Medulla oblongata (tissue), 1 donor: ENCODE measurements around the gene ST3GAL4.
"Not testable (repeated sequence)": the region's sequence is repeated elsewhere in the genome, so short reads cannot be mapped to it uniquely, and the experiment has no call there.

Source experiments
- DNase-seq: peaks from one replicate; pipeline ENCODE4 v3.0.0-alpha.2; 2015; ENCODE audit errors: extremely low spot score

The ST3GAL4 gene

DNA sequence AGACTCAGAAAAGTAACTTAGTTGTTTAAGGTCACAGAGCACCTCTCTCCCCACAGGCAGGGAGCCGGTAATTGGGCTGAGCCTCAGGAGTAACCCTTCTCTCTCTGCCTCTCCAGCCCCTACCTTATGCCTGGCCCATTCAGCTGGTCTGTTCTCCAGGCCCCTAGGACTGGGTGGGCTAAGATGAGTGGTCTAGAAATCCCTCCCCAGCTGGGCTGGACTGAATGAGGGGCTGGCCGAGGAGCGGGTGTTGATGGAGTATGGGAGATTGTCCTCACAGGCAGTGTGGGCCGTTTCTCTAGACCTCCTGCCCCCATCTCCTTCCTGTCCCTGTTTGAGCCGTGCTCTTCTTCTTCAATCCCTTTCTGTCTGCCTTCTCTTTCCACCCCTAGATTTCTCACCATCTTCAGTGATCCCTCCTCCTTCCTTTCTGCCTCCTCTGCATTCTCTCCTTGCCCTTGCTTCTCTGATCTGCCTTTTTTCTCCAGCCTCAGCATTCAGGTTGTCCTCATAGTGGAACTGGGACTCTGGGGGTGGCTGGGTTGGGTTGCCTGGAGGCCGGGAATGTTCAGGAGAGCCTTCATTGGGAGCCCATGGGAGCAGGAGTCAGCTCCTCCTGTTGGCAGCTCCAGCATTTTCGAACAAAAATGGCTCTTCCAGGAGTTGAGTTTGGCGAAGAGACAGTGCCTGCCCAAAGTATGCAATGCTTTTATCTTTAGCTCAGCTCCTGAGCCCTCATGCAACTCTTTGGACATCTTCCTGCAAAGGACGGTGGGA is 7.6 kb downstream of the ST3GAL4 start:
- DNase-seq, result no peak

DNA sequence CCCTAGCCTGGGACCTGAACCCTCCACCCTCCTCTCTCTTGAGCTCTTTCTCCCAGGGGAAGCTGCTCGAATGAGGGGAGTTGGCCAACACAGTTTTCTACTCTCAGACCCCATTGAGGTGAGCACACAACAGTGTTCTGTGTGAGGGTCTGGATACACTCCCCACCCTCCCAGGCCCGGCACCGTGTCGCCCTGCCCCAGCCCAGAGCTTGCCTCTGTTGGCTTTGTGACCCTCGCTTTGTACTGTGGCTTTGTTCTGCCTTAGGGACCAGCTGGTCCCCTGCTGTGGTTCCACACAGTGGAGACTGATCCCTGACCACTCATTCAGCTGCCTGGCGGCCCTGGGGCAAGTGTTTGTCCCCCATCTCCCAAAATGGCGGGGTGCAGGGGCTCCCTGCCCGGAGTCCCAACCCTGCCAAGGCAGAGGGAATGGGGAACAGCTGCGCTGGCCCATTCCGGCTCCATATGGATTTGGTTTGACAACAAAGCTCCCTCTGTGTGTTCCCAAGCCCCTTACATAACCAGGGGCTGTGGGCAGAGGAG is 8.3 kb downstream of the ST3GAL4 start:
- DNase-seq, result peak; percentile 83

DNA sequence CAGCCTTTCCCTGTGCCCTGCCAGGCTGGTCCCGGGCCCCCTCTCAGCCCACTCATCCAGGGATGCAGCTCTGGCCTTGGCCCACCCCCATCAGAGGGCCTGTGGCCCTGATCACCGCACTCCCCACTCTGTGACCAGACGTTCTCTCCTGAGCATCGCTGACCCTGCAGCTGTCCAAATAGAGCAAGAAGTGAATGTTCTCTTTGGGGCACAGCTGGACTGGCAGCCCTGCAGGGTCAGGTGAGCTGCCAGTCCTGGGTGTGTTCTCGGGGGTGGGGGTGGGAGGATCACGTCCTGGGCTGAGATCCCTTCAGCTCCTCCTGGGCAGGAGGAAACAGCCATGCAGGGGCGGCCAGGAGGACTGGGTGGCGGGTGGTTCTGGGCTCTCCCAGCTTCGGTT is 9.2 kb downstream of the ST3GAL4 start:
- DNase-seq, result not testable (repeated sequence)

DNA sequence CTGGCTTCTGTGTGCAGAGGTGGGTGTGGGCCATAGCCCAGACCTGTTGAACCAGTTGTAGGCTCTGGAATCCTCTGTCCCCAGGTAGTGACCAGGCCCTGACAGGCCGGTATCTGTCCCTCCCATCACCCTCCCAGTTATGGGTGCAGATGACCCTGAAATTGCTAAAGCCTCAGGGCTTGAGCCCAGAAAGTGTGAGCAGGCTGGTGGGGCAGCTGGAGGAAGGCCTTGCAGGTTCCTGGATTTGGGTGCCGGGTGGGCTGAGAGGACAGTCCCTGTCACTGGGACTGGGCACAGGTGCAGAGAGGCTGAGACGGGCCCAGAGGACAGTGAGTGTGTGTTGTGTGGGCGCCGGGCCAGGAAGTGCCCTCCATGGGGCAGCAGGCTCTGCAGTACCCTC is 10.0 kb downstream of the ST3GAL4 start:
- not testable (repeated sequence) for DNase-seq

DNA sequence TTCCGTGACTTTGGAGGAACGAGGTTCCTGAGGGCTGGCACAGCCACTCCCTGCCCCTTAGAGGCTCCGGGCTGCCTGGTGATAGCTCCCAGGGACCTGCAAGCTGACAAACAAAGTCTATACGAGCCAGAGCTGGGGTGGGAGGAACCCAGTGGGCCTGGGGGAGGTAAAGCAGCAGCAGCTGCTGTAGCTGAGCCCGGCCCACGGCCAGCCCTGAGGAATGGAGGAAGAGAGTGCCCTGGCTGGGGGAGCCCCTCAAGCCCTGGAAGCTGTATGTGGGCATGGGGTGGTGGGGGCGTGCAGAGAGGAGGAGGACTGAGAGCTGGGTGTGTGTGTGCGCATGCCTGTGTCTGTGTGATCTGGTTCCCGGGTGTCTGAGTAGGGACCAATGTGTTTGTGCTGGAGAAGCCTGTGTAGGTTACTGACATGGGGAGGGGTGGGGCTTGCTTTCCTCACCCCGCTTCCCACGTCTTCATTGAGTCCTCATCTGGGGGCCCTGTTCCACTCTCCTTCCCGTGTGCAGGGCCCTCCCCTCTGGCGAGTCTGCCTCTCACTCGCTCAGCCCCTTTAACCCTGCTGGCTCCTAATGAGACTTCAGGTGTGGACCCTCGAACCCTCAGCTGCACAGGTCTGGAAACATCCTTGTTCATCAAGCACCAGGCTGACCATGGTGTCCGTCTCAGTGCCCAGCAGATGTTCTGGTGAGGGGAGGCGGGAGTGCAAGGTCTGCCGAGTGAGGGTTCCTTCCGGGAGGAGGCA is 10.8 kb downstream of the ST3GAL4 start:
- no peak for DNase-seq

DNA sequence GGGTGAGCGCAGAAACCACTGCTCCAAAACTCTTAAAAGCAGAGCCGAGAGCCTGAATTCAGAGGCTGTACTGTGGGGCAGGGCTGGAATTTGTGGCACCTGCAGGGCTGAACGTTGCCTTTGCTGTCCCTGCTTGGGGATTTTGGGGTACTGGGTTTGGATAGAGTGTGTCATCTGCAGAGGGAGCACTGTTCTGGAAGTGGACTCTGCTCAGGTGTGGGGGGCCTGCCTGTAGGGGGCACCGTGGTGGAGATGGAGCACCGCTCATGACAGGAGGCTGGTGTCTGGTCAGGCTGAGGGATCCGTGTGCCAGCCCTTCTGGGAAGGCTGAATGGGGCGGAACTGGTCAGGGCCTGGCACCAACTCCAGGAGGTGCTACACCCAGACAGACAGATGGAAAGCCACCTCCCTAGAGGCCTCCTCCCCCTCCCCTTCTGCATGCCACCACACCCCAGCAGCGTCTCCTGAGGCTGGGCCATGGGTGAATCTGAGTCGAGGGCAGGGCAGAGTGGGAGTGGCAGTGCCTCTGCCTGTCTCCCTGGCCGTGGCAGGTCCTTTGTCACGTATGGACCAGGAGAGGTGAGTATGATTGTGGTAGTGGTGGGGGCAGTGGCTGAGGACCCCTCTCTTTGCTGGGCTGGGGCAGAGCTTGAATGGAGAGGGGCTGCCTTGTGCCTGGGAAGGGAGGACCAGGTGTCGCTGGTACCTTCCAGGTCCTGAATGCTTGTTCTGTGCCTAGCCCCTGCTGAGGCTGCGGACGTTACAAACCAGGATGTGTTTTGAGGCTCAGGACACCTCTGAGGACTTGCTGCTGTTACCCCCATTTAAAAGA is 11.6 kb downstream of the ST3GAL4 start:
- DNase-seq, result not testable (repeated sequence)

DNA sequence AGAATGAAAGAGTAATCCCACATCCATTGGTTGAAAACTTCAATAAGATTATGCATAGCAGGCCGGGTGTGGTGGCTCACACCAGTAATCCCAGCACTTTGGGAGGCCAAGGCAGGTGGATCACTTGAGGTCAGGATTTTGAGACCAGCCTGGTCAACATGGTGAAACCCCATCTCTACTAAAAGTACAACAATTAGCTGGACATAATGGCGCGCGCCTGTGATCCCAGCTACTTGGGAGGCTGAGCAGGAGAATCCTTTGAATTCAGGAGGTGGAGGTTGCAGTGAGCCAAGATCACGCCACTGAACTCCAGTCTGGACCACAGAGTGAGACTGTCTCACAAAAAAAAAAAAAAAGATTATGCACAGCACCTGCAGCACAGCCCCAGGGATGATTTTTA is 12.3 kb downstream of the ST3GAL4 start:
- not testable (repeated sequence) for DNase-seq

DNA sequence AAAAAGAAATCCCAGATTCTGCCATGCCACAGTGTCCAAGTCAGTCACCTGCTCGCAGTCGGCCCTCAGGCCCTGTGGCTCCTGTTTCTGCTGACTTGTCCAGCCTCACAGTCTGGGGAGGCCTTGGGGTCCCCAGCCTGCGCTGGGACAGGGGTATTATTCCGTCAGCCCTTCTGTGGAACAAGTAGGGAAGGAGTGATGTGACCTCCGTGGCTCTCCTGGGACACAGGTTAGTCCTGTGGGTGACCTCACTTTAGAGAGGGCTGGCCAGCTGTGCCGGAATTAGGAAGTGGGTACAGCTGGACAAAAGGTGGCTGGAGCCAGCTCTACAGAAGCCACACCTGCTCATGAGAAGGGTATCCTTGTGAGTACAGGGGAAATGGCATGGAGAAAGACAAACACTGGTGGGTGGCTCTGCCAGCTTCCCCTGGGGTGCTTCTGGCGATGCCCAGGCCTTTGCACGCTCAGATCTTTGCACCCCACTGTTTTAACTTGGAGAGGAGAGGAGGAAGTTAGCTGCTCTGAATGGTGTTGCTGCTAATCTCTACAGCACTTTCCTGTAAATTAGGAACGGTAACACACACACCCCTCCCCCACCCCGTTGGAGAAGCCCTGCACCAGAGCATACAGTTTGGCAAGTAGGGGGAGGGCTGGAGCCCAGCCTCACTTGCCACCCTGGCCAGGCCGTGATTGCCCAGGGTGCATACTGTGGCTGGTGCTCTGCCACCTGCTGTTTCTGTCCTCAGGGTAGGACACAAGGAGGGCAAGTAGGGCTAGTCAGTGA is 13.0 kb downstream of the ST3GAL4 start:
- not testable (repeated sequence) for DNase-seq

DNA sequence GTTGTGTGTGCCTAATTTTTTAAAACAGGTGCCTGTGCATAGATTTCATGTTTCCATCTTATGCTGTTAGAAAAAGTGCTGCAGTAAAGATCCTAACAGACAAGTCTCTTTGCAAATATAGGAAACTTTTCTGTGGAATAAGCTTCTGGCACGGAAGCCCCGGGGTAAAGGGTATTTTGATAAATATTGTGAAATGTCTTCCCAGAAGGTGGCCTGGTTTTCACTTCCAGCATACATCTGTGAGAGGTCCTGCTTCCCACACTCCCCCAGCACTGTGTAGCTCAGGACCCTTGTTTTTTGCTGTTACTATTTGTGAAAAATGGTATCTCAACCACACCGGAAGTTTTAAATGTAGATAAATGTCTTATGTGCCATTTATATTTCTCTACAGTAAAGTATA is 14.5 kb downstream of the ST3GAL4 start:
- DNase-seq, result no peak

DNA sequence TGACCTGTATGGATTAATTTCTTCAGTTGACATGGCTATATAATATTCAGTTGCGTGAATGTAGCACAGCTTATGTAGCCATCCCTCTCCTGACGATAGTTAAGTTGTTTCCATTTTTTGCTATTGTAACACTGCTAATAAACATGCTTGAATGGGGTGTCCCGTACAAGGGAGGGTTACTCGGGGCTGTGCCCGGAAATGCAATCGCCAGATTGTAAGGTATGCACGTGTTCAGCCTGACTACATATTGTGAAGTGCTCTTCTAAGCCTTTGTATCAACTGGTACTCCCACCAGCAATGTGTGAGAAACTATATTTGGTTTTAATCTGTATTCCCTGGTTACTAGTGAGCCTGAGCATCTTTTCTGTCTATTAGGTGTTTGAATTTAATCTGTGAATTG is 16.1 kb downstream of the ST3GAL4 start:
- no peak for DNase-seq

DNA sequence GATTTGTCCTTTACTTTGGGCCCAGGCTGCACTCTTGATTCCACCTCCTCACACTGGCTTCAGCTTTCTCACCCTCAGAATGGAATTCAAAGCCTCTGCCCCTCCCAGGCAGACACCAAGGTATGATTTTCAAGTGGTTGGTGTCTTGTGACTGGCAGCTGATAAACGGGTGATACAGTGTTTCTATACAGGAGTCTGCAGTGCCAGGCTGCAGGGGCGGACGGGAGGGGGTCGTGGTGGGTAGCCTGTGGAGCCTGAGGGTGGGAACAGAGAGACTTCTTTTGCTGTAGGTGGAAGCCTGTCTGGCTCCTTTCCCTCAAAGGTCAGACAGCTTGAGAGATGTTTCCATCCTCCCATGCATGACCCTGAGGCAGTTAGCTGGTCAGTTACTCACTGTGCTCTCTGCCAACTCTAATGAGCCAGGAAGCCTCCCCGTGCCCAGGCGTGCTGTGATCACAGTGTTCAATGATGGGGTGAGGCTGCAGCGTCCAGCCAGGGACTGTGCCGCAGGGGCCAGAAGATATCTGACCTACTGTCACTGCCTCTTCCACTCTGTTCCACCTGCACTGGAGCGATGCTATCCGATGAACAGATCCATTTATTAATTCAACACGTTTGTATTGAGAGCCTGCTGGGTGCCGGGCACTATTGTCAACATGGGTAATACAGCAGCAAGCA is 18.0 kb downstream of the ST3GAL4 start:
- DNase-seq, result not testable (repeated sequence)

DNA sequence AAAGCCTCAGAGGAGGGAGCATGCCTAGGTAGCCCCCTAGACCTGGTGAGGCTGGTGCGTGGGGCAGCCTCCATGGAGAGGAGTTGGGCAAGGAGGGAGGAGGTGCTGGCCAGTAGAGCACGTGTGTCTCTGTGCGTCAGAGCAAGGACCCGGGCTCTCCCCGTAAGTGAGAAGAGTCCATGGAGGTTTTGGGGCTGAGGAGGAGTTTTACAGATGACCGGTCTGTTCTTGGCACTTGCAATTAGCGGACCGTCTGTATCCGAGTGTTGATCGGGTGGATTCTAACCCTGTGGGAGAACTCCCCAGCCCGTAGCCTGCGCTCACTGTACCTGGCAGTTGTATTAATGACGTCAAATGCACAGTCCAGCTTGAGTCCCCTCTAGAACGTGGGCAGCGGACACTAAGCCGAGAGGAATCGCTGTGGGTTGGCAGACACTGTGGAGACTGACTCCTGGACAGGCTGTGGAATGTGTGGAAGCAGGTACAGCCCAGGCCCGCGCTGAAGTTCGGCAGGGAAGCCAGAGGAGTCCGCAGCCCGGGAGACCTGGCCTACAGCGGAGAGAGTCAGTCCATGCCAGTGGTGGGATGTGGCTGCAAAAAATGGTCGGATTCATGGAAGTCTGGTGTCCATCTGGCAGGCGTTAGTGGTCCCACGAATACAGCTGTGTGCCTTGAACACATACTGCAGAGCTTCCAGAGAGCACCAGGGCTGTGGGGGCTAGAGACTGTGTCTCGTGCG is 19.2 kb downstream of the ST3GAL4 start:
- DNase-seq, result not testable (repeated sequence)

DNA sequence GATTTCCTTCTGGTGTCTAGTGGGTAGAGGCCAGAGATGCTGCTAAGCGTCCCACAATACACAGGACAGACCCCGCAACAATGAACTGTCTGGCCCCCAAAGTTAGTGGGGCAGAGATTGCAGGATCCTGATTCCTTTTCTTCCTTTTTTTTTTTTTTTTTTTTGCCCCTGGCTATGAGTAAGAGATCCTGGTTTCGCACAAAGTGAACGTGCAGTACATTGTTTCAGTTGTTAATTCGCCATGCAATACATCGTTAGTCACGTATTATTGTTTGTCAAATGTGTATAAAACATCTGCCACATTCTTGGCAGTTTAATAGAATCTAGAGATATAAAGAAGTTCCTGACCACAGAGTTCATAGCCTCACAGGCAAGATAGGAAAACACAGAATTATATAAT is 20.2 kb downstream of the ST3GAL4 start:
- DNase-seq, result no peak

DNA sequence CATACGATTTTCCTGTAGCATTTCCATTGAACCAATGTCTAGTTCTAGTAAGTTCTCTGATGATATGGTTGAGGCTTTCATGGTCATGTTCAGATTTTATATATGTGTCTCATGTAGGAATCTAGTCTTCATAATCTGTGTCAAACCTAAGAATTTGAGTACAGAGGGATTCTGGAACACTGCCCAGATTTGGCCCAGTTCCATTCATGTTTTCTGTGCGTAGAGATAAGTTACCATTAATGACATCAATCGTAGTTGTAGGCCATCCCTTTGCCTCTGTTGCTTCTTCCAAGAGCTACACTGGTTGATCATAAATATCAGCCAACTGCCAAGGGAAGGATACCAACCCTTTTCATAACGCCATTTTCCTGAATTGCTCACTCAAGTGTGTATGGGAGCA is 23.3 kb downstream of the ST3GAL4 start:
- no peak for DNase-seq

DNA sequence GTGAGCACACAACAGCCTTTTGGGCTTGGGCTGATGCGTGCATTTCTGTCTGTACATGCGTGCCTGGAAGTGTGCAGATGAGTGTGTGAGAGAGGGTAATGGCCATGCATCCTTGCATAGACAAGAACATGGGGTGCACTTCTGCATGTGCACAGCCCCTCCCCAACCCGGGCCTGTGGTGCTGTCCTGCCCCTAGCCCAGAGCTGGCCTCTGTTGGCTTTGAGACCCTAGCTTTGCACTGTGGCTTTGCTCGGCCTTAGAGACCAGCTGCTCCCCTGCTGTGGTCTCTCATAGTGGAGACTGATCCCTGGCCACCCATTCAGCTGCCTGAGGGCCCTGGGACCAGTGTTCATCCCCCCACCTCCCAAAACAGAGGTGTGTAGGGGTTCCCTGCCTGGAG is 25.4 kb downstream of the ST3GAL4 start:
- no peak for DNase-seq

DNA sequence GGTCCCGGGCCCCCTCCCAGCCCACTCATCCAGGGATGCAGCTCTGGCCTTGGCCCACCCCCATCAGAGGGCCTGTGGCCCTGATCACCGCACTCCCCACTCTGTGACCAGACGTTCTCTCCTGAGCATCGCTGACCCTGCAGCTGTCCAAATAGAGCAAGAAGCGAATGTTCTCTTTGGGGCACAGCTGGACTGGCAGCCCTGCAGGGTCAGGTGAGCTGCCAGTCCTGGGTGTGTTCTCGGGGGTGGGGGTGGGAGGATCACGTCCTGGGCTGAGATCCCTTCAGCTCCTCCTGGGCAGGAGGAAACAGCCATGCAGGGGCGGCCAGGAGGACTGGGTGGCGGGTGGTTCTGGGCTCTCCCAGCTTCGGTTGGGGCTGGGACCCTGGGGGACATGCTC is 26.5 kb downstream of the ST3GAL4 start:
- not testable (repeated sequence) for DNase-seq

DNA sequence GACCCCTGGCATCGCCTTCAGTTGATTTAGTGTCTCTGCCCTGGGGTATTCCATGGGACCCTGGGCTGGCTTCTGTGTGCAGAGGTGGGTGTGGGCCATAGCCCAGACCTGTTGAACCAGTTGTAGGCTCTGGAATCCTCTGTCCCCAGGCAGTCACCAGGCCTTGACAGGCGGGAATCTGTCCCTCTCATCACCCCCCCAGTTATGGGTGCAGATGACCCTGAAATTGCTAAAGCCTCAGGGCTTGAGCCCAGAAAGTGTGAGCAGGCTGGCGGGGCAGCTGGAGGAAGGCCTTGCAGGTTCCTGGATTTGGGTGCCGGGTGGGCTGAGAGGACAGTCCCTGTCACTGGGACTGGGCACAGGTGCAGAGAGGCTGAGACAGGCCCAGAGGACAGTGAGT is 27.2 kb downstream of the ST3GAL4 start:
- not testable (repeated sequence) for DNase-seq

DNA sequence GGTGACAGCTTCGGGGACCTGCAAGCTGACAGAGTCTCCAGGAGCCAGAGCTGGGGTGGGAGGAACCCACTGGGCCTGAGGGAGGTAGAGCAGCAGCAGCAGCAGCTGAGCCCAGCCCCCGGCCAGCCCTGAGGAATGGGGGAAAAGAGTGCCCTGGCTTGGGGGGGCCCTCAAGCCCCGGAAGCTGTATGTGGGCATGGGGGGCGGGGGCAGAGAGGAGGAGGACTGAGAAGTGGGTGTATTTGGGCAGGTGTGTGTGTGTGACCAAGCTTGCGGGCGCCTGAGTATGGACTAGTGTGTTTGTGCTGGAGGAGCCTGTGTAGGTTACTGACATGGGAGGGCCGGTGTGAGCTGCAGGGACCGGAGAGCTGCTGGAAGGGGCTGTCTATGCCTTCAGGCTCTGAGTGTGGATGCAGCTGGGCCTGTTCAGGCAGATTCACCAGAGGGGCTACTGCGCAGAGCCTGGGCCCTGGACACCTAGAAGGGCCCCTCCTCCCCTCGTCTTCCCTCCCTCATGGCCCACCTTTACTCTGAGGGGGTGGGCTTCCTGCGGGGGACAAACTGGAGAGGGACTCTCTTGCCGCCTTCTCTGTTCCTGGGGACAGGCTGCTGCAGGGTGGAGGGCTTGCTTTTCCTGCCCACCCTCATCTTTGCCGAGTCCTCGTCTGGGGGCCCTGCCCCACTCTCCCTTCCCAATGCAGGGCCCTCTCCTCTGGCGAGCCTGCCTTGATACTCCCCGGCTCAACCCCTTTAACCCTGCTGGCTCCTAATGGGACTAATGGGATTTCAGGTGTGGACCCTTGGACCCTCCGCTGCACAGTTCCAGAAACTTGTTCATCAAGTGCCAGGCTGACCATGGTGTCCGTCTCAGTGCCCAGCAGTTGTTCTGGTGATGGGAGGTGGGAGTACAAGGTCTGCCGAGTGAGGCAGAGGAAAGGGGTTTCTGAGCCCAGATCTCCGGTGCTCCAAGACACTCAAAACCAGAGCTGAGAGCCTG is 28.2 kb downstream of the ST3GAL4 start:
- DNase-seq, result no peak
